MCF 10A (cell line): Measurements from ENCODE around the gene PARVB. TPM values are rescaled to one million over a fixed set of nuclear protein-coding genes. Genes with fewer than 3 reads are reported as not detected.

Source experiments
- BruUV-seq: library from RNA; stranded (reverse); fragments of 400-500 nt; replicated peaks from 2 replicates; lab custom pipeline; 2021; lab: Mats Ljungman, UMichigan
- CTCF ChIA-PET: fragments of 300-600 bp; sonication (Branson Sonifier 250); formaldehyde crosslinking; extraction: SDS; loops from one replicate; lab custom pipeline; 2021; ENCODE audit warnings: antibody characterized with exemption, inconsistent platforms; lab: Yijun Ruan, JAX
- POLR2A ChIA-PET: fragments of 300-600, 350-650 bp; sonication (Branson Sonifier 250); formaldehyde crosslinking; extraction: SDS; loops from one replicate; lab custom pipeline; 2020; ENCODE audit warnings: antibody characterized with exemption, inconsistent platforms; lab: Yijun Ruan, JAX
- DNase-seq: peaks from one replicate; pipeline ENCODE4 v3.0.0-alpha.2; 2018; ENCODE audit not compliant: unreplicated experiment
- H3K27ac Mint-ChIP-seq: one replicate; pipeline ENCODE4 v1.8.0; 2022; ENCODE audit warnings: mild to moderate bottlenecking, low read depth, mixed read lengths; ENCODE audit not compliant: unreplicated experiment
- H3K27me3 Mint-ChIP-seq: one replicate; pipeline ENCODE4 v1.8.0; 2022; ENCODE audit warnings: mixed read lengths; ENCODE audit not compliant: insufficient read depth, unreplicated experiment
- H3K36me3 Mint-ChIP-seq: one replicate; pipeline ENCODE4 v1.8.0; 2022; ENCODE audit warnings: mild to moderate bottlenecking, moderate library complexity, mixed read lengths; ENCODE audit not compliant: insufficient read depth, unreplicated experiment
- H3K4me1 Mint-ChIP-seq: one replicate; pipeline ENCODE4 v1.8.0; 2022; ENCODE audit warnings: mixed read lengths; ENCODE audit not compliant: insufficient read depth, unreplicated experiment
- H3K4me3 Mint-ChIP-seq: one replicate; pipeline ENCODE4 v1.8.0; 2022; ENCODE audit warnings: mild to moderate bottlenecking, moderate library complexity, mixed read lengths; ENCODE audit not compliant: unreplicated experiment
- H3K9me3 Mint-ChIP-seq: one replicate; pipeline ENCODE4 v1.8.0; 2022; ENCODE audit warnings: mixed read lengths; ENCODE audit not compliant: unreplicated experiment
- CTCF ChIP-seq: fragments of 200-600 bp; IDR thresholded peaks from one replicate; pipeline ENCODE4 v1.8.0; 2022; ENCODE audit warnings: antibody characterized with exemption, mild to moderate bottlenecking; ENCODE audit not compliant: unreplicated experiment
- intact Hi-C: fragments of 100-400 bp; cut with micrococcal nuclease; formaldehyde crosslinking; loops from 2 replicates; pipeline ENCODE4 v1.14.1; 2022
- total RNA-seq: library from RNA; stranded (reverse); gene quantifications from 2 replicates; pipeline ENCODE4 v1.2.3, GENCODE V29; 2022

Gene PARVB
- total RNA-seq, 1 experiment from 2014 or later: 26.0 TPM

- POLR2A ChIA-PET: no interaction called here
- Mint-ChIP-seq H3K4me3 (no peak overlapping the region), H3K27ac (no peak overlapping the region), H3K36me3 (peaks cover 6% of the 10 kb centered on the region), H3K4me1 (no peaks in the 10 kb centered on the region), H3K9me3 (no peaks in the 10 kb centered on the region), H3K27me3 (no peaks in the 10 kb centered on the region)
- no peak for TF ChIP-seq CTCF
- CTCF ChIA-PET: interaction anchor here (0.9 to 1.3 kb wide), 2 partner anchors 14 to 19 kb away, joined by 4 to 5 read pairs; no protein-coding TSS in a partner anchor
- intact Hi-C loops: no loop called here
- DNase-seq: no peak
- BruUV-seq: no TSS peak
These were observed 76.3 kb downstream of the PARVB start for GRCh38 chr22:44100411-44100810.

GRCh38 chr22:44102121-44102520, 78.0 kb downstream of the PARVB start:
- no peak for TF ChIP-seq CTCF
- ChIA-PET POLR2A (no interaction called here), CTCF (interaction anchor here (1.0 kb wide), 1 partner anchor 16 kb away, joined by 3 read pairs; no protein-coding TSS in a partner anchor)
- peaks cover 6% of the 10 kb centered on the region for H3K36me3 Mint-ChIP-seq
- intact Hi-C loops: no loop called here
- no peak for DNase-seq
- BruUV-seq: no TSS peak
- no peak overlapping the region for H3K27ac Mint-ChIP-seq
- no peak overlapping the region for H3K4me3 Mint-ChIP-seq
- no peaks in the 10 kb centered on the region for H3K4me1 Mint-ChIP-seq
- no peaks in the 10 kb centered on the region for H3K27me3 Mint-ChIP-seq
- no peaks in the 10 kb centered on the region for H3K9me3 Mint-ChIP-seq

GRCh38 chr22:44102856-44103255, 78.8 kb downstream of the PARVB start:
- POLR2A ChIA-PET: no interaction called here
- no peaks in the 10 kb centered on the region for H3K4me1 Mint-ChIP-seq
- intact Hi-C loops: no loop called here
- no peak for DNase-seq
- H3K4me3 Mint-ChIP-seq: no peak overlapping the region
- no peaks in the 10 kb centered on the region for H3K9me3 Mint-ChIP-seq
- no peaks in the 10 kb centered on the region for H3K27me3 Mint-ChIP-seq
- CTCF ChIA-PET: interaction anchor here (1.0 kb wide), 1 partner anchor 17 kb away, joined by 3 read pairs; no protein-coding TSS in a partner anchor
- no peak for TF ChIP-seq CTCF
- H3K36me3 Mint-ChIP-seq: peaks cover 6% of the 10 kb centered on the region
- BruUV-seq: no TSS peak
- H3K27ac Mint-ChIP-seq: no peak overlapping the region

DNA sequence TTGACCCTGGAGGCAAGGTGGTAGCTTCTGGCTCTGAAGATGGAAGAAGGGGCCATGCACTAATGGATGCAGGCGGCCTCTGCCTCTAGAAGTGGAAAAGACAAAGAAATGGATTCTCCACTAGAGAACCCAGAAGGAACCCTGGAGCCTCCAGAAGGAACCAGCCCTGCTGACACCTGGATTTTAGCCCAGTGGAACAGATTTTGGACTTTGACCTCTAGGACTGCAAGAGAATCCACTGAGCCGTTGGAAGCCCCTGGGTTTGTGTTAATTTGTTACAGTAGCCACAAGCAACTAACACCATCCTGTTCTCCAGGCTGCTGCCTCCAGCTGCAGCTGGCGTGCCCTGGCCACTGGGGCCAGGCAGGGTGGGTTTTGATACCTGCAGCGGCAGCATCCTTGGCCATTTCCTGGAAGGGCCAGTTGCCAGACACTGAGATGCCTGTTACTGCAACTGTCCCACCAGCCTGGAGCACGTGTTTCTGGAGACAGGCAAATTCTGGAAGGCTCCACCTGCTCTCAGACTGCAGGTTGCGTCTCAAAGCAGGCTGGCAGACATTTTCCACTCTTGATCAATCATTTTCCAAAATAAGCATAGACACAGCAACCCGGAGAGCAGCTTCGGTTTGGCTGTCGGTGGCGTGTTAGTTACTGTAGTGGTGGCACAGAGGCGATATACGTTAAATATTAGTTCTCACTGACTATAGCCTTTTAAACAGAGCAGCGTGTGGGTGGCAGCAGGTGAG, 79.8 kb downstream of the PARVB start:
- no peaks in the 10 kb centered on the region for H3K4me1 Mint-ChIP-seq
- ChIA-PET POLR2A (no interaction called here), CTCF (interaction anchor here (0.6 kb wide), 1 partner anchor 453 kb away, joined by 3 read pairs; no protein-coding TSS in a partner anchor)
- BruUV-seq: no TSS peak
- peaks cover 6% of the 10 kb centered on the region for H3K36me3 Mint-ChIP-seq
- H3K27me3 Mint-ChIP-seq: no peaks in the 10 kb centered on the region
- TF ChIP-seq CTCF: no peak
- H3K27ac Mint-ChIP-seq: no peak overlapping the region
- no peak overlapping the region for H3K4me3 Mint-ChIP-seq
- intact Hi-C loops: no loop called here
- DNase-seq: no peak
- H3K9me3 Mint-ChIP-seq: no peaks in the 10 kb centered on the region
